GM19463 (cell line): ENCODE data around the gene GJB3.
"Not testable (repeated sequence)": the region's sequence is repeated elsewhere in the genome, so short reads cannot be mapped to it uniquely, and the experiment has no call there.

Experiments
- ATAC-seq: cut with Tn5 transposase; IDR thresholded peaks from one replicate; pipeline ENCODE4 v1.9.1; 2021; ENCODE audit warnings: mild to moderate bottlenecking, moderate library complexity; ENCODE audit not compliant: unreplicated experiment

The GJB3 gene

DNA sequence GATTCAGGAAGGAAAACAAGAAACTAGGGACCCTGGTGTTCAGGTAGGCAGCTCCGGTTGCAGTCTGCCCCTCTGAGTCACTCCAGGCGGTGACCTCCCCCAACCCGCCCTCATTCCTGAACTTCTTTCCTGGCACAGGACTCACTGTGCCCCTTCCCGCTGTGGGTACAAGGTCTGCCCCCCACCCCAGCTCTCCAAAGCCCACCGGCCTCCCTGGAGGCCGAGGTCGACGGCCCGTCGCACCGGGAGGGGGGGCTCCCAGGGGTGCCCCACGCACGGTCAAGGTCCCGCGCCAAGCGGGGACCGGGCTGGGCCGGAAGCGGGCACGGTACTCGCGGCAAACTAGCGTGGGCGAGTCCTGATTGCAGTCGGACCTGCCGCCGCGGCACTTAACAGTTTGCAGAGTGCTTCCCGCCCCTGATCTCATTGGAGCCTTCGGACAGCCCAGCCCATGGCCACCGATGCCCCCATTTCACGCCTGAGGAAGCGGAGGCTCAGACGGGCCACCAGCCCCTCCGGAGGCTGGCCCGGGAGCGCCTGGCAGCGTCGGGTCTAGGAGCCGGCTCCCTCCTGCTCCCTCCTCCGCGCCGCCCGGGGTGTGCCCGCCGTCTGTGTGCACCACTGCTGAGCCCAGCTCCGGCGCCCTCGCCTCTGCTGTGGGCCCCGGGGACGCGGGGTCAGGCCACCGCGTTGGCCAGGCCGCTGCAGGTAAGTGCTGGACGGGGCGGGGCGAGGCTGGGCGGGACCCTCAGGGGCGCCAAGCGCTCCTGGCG lies at the start of gene GJB3:
GJB3 (plus strand) TSS at position 144 of the 773 bp plus-strand sequence. CDS start 3,549 bp downstream, outside the sequence.
- ATAC-seq: no peak

DNA sequence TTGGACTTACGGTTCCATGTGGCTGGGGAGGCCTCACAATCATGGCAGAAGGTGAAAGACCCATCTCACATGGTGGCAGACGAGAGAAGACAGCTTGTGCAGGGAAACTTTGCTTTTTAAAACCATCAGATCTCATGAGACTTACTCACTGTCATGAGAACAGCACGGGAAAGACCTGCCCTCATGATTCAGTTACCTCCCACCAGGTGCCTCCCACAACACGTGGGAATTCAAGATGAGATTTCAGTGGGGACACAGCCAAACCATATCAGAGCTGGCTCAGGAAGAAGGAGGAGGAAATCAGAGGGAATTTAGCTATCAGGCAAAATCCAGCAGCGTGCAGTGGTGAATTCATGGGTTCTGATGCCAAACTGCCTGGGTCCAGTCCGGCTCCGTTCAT lies 48.2 kb upstream of the GJB3 start:
- not testable (repeated sequence) for ATAC-seq

DNA sequence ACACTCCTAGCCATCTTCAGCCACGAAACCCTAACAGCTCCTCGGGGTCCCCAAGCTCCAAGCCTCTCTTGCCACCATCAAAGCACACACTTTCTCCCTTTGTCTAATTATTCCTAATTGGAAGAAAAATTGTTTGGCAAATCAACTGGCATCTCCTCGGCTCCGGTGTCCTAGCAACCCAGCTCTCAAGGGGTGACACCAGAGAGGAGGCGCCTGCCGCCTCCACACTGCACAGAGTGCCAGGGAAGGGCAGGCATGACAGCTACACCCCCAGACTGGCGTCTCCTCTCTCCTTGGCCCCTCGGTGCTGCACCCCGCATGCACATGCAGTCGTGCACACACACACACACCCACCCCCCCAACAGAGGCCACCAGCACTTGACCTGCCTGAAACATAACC lies 44.3 kb upstream of the GJB3 start:
- no peak for ATAC-seq

DNA sequence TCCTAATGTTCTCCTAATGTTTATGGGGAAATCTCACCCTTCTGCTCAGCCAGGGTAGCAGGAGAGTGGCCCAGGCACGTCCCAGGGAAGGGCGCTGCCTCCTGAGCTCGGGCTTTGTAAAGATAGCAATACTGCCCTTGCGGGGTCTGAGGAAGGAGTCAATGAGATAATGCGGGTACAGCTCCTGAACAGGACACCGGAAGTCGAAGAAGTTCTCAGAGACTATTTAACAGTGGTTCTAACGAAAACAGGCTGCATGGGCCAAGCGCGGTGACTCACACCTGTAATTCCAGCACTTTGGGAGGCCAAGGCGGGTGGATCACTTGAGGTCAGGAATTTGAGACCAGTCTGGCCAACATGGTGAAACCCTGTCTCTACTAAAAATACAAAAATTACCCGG lies 43.8 kb upstream of the GJB3 start:
- not testable (repeated sequence) for ATAC-seq

DNA sequence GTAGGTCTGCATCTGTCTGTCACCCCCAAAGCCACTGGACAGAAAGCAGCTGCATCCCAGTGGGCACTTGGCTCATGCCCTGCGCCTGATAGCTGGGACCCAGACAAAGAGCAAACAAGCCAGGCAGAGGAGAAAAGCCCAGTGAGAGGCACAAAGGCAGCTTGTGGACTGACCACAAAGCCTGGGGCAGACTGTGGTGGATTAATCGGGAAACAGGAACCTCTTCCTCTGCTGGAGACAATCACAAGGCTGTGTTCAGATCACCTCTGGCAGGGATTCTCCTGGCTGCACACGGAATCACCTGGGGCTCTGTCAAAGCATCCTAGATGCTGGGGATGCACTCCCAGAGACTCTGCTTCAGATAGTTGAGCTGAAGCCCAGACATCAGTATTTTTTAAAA lies 41.4 kb upstream of the GJB3 start:
- ATAC-seq: no peak

DNA sequence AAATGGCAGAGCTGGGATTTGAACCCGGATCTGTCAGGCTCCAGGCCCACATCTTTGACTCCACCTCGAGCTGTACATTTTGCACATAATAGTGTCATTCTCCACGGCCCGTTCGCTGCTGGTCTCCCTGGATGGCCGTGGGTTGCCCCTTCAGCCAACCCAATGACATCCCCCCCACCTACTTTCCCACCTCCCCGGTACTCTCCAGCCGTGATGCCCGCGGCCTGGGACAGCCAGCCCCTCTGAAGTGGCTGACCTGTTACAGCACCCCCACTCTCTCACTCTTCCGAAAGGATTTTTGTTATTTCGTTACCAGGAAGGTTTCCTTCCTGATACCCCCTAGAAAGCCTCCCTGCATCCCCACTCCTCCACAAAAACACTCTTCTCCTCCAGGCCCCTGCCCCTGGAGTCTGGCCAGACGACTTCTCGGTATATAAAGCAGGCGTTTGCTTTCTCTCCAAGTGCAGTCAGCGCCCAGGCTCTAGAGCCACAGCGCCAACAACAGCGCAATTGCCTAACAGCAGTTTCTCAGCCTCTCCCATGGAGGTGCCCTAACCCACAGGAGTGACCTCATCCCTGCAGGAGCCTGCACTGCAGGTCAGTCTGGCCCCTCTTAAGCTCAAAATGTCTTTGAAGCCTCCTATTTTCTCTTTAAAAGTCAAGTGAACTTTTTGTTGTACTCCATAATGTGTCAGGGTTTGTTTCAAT lies 40.7 kb upstream of the GJB3 start:
- no peak for ATAC-seq

DNA sequence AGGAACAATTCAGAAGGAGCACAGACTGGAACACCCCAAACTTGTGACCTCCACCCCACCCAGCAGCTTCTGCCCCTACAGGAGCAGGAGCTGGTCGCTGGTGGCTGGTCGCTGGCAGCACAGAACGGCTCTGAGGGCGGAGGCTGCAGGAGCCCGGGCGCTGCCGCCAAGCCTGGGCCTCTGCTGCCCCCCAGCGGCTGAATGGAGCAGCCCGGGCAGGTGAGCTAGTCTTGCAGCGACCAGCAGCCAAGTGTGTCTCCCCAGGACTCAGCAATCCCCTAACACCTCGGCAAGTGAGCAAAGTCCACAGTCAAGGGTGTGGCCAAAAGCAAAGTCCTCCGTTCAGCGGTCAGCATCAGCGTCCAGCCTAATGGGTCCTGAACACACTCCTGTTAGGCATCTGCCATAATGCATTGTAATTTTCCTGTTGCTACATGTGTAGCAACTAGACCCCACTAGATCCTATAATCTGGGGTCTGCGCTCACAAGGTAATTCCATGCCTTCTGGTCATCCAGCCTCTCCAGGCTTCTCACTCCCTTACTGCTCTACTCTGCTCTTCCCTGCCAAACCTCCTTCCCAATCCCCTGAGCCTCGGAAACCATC lies 38.2 kb upstream of the GJB3 start:
- peak; percentile 78 for ATAC-seq

DNA sequence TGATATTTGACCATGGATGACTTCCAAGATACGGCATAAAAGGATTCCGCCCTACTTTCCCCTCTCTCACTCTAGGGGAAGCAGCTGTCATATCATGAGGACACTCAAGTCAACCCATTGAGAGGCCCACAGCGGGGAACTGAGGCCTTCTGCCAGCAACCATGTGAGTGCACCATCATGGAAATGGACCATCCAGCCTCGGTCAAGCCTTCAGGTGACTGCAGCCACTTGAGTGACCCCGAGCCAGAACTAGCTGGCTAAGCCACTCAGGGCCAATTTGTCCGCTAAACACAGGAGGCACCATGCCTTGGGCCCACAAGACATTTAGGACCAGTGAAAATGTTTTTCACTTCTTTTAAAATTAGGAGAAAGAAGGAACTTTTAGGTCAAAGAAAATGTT lies 37.2 kb upstream of the GJB3 start:
- no peak for ATAC-seq

DNA sequence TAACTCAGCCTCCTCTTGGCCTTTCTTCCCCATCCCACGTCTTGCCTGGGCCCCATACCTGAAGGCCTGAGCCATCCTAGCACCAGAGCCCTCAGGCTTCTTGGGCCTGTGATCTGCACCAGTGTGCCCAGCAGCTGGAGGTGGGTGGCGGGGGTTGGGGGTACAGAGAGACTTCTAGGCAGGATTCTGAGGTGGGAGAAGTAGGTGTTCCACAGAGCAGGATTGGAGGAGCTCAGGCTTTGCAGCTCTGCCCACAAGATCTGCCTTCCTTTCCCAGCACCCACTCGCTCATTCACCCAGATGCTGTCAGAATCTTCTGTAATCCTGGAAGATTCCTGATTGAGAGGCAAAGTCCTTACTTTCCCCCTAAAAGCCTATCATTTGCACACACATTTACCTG lies 36.2 kb upstream of the GJB3 start:
- ATAC-seq: no peak

DNA sequence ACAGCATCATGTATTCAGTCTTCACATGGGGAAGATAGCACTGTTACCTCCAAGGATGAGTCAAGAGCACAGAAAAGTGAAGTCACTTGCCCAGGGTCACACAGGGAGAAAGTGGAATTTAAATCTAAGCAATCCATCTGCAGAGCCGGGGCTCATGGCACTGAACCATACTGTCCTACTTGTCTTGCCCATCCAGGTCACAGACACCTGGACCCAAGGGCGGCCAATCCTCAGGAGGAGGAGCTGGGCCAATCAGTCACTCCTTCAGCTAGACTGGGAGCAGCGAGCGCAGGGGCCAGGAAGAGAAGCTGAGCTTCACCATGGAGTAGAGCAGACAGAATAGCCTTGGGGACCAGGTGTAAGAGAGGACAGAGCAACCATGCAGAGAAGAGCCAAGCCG lies 35.3 kb upstream of the GJB3 start:
- ATAC-seq: no peak

DNA sequence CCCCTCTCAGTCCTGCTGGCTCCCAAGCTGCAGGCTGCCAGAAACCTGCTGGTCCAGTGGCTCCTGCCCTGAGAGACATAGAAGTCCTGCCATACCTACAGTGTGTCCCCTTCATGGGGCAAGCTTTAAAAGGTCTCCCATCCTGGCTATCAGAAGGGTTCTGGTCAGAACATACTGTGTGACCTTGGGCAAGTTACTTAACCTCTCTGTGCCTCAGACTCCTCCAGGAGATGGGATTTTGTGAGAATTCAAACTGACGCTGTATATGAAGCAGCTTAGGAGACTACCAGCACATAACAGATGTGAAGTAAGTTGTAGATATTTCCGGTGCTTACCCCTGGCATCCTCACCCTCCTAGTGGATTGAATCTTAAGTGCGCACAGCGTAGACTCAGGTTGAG lies 34.9 kb upstream of the GJB3 start:
- ATAC-seq: no peak

DNA sequence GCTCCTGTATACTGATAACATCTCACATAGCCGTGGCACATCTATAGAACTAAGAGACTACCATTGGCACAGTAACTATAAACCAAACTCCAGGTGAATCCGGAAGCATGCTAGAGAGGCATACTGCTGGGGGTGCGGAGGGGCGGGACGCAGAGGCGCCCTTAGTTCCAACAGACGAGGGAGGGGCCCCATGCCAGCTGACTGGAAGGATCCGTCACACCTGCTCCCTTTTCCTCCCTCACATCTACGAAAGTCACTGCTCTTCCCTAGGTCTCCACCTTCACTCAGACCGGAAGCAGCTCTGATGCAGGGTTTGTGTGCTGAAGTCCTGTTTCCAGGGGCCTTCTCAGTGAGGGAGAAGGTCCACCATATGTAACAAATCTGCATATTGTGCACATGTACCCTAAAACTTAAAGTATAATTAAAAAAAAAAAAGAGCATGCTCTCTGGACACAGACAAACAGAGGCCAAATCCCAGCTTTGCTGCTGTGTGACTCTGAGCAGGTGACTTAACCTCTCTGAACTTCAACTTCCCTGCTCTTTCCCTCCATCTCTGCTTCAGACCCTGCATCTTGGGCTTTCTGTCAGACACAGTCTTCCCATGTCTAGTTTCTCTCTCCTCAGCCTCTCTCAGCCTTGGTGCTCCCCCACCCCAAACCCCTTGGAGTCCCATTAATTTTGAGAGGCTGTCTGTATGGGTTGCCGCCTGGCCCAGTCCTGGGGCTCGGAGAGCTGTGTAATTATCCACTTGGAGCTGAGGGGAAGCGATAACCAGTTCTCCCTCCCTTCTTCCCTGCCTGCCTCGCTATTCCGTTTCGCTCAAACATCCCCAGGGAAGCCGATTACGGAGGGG lies 34.0 kb upstream of the GJB3 start:
- ATAC-seq: no peak

DNA sequence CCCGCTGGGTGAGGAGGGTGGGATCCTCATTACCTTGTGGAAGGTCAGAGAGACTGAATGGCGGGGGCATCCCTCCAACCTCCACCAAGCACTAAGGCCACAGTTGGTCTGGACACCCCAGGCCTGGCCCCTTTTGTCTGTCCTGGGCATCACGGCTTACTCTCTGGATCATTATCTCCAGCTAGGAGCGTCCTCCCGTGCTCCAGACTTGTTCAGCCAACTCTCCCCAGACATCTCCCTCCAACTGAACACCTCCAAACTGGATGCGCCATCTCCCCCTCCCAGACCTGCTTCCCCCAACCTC lies 33.4 kb upstream of the GJB3 start:
- no peak for ATAC-seq

DNA sequence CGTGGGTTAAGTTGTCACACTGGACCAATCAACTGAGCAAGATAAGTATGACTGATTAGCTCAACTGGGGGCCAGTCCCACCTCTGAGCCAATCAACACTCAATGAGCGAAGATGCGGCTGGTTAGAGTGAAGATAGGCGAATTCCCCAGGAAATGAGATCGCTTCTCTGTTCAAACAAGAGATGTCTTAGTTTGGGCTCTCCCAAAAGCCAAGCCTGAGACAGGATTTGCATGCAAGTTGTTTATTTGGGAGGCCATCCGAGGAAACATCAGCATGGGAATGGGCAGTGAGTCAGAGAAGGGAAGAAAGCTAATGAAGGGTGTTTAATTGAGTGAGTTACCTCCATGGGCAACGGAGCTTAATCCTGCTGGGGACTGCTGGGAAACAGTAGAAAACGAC lies 31.0 kb upstream of the GJB3 start:
- no peak for ATAC-seq

DNA sequence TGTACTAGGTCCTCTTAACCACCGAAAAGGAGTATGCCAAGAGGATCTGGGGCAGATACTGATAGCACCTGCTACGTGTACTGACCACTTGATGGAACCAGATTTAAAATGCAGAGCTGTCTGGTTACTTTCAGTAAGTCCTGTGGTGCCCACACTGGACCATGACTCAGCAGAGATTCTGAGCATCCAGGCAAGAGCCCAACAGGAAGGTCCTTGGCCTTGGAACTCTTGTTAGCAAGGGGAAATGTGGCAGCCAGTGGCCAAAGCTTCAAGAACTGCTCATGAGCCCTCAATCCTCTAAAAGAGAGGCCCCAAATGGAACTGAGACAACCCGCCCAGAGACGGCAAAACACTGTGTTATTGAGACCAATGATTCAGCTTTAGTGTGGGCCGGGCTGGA lies 30.4 kb upstream of the GJB3 start:
- no peak for ATAC-seq

DNA sequence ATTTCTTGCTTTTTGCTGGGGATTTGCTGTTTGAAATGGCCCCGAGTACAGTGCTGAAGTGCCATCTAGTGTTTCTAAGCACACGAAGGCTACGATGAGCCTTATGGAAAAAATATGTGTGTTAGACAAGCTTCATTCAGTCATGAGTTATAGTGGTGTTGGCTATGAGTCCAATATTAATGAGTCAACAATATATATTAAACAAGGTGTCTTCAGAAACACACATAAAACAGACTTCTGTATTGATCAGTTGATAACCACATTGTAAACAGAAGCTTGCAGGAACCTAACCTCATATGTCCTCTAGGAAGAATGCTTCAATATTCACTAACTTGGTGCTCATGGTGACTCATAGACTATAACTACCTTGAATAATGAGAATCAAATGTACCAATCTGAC lies 27.9 kb upstream of the GJB3 start:
- no peak for ATAC-seq

DNA sequence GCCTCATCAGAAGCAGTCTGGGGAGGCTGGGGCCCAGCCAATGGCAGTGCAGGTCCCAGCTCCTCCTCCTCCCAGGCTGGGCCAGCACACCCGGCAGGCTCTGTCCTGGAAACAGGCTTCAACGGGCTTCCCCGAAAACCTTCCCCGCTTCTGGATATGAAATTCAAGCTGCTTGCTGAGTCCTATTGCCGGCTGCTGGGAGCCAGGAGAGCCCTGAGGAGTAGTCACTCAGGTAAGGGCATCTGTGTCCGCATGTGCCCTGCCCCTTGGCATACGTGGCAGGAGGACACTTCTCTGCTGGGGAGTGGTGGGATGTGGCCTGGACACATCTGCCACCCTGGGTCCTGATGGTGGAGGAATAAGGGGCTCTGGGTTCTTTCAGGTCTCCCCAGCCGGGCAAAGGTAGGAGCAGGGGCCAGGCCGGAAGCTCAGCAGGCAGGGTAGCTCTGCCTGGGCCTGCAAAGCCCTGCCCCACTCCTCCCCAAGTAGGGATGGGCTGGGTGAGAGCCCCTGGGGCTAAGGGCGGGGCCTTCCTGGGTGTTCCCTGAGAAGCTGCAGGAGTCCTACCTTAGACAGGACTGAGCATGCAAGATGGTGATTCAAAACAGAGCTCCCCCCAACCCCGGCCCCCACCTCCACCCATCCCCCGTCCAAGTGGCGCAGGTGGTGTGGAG lies 25.9 kb upstream of the GJB3 start, which contains the start of gene GJB5:
GJB5 (plus strand) TSS at position 84 of the 674 bp plus-strand sequence. CDS start 2,284 bp downstream, outside the sequence.
- no peak for ATAC-seq

DNA sequence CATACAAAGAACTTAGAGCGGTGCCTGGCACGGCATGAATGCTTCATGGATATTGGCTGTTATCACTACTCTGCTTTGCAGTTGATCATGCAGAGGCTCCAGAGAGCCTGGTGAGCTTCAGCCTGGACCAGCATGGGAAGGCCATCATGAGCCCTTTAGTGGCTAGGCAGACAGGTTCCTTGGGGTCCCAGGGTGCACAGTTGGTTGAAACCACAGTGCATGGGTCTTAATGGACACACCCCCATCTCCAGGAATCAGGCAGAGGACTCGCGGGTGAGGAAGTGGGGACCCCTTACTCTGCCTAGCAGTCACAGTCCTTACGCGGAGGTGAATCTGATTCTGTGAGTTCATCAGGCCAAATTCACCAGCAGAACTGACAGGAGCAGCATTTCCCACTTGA lies 25.1 kb upstream of the GJB3 start:
- ATAC-seq: no peak

DNA sequence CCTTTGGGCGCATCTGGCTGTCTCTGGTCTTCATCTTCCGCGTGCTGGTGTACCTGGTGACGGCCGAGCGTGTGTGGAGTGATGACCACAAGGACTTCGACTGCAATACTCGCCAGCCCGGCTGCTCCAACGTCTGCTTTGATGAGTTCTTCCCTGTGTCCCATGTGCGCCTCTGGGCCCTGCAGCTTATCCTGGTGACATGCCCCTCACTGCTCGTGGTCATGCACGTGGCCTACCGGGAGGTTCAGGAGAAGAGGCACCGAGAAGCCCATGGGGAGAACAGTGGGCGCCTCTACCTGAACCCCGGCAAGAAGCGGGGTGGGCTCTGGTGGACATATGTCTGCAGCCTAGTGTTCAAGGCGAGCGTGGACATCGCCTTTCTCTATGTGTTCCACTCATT lies 23.6 kb upstream of the GJB3 start:
- ATAC-seq: no peak

DNA sequence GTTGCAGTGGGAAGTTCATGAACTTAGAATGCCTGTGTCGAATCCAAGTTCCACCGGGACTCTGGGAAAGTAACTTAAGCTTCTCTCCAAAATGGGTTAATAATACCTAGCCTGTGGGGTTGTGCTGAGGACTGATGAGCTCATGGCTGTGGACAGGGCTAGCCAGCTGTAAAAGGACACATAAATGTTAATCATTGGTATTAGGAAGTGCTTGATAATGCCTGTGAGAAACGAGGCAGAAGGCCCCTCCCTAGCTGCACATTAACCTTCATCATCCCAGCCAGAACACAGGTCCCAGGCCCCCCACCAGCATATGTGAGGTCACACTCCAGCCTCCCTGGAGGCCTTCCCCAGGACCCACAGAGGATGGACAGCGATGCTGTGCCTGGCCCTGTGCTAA lies 22.3 kb upstream of the GJB3 start:
- no peak for ATAC-seq
